ENCODE results near the gene ZG16. TPM values are rescaled to one million over a fixed set of nuclear protein-coding genes. Genes with fewer than 3 reads are reported as not detected.

Gene ZG16
- total RNA-seq, 2 donors from 2014 or later, result not detected

DNA sequence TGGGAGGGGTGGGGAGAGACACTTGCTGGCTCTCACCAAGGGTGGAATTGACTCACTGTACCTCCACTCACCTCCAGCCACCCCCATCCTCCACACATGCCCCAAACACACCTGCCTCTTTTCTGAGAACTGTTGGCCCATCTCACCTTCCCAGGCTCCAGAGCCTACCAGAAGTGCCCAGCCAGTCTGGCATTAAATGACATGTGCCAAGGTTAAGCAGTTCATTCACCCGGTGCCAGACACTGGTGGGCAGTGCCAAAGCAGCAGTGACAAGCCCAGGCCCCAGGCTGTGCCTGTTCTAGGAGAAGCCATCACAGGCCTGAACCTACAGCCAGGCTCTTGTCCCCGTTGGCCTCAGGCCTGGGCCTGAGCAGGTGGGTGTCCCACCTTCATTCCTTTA lies 53.4 kb downstream of the ZG16 start:
- no peak for ATAC-seq (ENCODE audit: insufficient number of reproducible peaks, low FRiP score, low read depth)
- H3K9me3 ChIP-seq, result no peaks in the 10 kb centered on the region
- DNase-seq (ENCODE audit: low spot score), result no peak
- H3K27me3 ChIP-seq (replicated peaks; ENCODE audit: insufficient read depth), result no peaks in the 10 kb centered on the region
- H3K36me3 ChIP-seq, result peaks cover 44% of the 10 kb centered on the region
- H3K27ac ChIP-seq, result no peak overlapping the region
- peaks cover 4 to 5% of the 10 kb centered on the region in 2 donors for H3K4me1 ChIP-seq (ENCODE audit: control insufficient read depth in 1 of 2, low read depth in 2 of 2)
- H3K4me3 ChIP-seq, result no peak overlapping the region
- TF ChIP-seq, protein P1, sequence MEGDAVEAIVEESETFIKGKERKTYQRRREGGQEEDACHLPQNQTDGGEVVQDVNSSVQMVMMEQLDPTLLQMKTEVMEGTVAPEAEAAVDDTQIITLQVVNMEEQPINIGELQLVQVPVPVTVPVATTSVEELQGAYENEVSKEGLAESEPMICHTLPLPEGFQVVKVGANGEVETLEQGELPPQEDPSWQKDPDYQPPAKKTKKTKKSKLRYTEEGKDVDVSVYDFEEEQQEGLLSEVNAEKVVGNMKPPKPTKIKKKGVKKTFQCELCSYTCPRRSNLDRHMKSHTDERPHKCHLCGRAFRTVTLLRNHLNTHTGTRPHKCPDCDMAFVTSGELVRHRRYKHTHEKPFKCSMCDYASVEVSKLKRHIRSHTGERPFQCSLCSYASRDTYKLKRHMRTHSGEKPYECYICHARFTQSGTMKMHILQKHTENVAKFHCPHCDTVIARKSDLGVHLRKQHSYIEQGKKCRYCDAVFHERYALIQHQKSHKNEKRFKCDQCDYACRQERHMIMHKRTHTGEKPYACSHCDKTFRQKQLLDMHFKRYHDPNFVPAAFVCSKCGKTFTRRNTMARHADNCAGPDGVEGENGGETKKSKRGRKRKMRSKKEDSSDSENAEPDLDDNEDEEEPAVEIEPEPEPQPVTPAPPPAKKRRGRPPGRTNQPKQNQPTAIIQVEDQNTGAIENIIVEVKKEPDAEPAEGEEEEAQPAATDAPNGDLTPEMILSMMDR (IDR thresholded peaks at IDR 0.05), result no peak

Other genes starting within 250 kb of the ZG16 start
- gene SPN, start 115.0 kb upstream of the ZG16 start, total RNA-seq, result 10 to 100 TPM in 1 of 2 donors, 1 to 10 TPM in 1; 1.1 to 10.2 TPM
- gene QPRT, start 99.1 kb upstream of the ZG16 start, total RNA-seq, result 1 to 10 TPM in 1 of 2 donors, under 1 TPM in 1; 0.95 to 1.3 TPM
- gene C16orf54, start 32.3 kb upstream of the ZG16 start, total RNA-seq, result 1 to 10 TPM; 2.8 to 3.4 TPM
- gene KIF22, start 12.5 kb downstream of the ZG16 start, total RNA-seq, result 10 to 100 TPM; 11.4 to 15.2 TPM
- 10 to 100 TPM; 73.0 to 99.4 TPM for gene MAZ, start 28.3 kb downstream of the ZG16 start, total RNA-seq
- gene PRRT2, start 33.9 kb downstream of the ZG16 start, total RNA-seq, result 10 to 100 TPM; 39.4 to 40.8 TPM
- gene PAGR1, start 37.9 kb downstream of the ZG16 start, total RNA-seq, result 10 to 100 TPM; 40.8 to 45.2 TPM
- gene MVP, start 42.2 kb downstream of the ZG16 start, total RNA-seq, result 100 to 1,000 TPM; 175 to 190 TPM
- 100 to 1,000 TPM in 1 of 2 donors, 10 to 100 TPM in 1; 92.1 to 107 TPM for gene CDIPT, start 85.0 kb downstream of the ZG16 start, total RNA-seq
- gene SEZ6L2, start 121.3 kb downstream of the ZG16 start, total RNA-seq, result 1 to 10 TPM in 1 of 2 donors, under 1 TPM in 1; 0.63 to 1.4 TPM
- gene ASPHD1, start 122.2 kb downstream of the ZG16 start, total RNA-seq, result under 1 TPM in 1 of 2 donors, not detected in 1; 0.27 TPM
- 10 to 100 TPM; 29.2 to 37.1 TPM for gene KCTD13, start 148.0 kb downstream of the ZG16 start, total RNA-seq
- gene TMEM219, start 183.8 kb downstream of the ZG16 start, total RNA-seq, result 100 to 1,000 TPM in 1 of 2 donors, 10 to 100 TPM in 1; 79.7 to 161 TPM
- gene TAOK2, start 195.6 kb downstream of the ZG16 start, total RNA-seq, result 10 to 100 TPM; 54.6 to 55.0 TPM
- gene HIRIP3, start 217.4 kb downstream of the ZG16 start, total RNA-seq, result 10 to 100 TPM in 1 of 2 donors, 1 to 10 TPM in 1; 6.1 to 17.7 TPM
- 10 to 100 TPM; 67.4 to 81.8 TPM for gene INO80E, start 218.0 kb downstream of the ZG16 start, total RNA-seq
- gene DOC2A, start 232.8 kb downstream of the ZG16 start, total RNA-seq, result under 1 TPM in 1 of 2 donors, not detected in 1; 0.56 TPM
- gene C16orf92, start 244.9 kb downstream of the ZG16 start, total RNA-seq, result not detected

Data from thoracic aorta (tissue), 2 donors.